Measurements from ENCODE around the gene NTRK3. TPM values are rescaled to one million over a fixed set of nuclear protein-coding genes. Genes with fewer than 3 reads are reported as not detected.
A peak's percentile ranks its signal among the peaks of the same experiment; 100 is the strongest.

NTRK3 gene
- total RNA-seq, 4 donors from 2014 or later = 5.3 to 11.7 (median 6.3) TPM

DNA sequence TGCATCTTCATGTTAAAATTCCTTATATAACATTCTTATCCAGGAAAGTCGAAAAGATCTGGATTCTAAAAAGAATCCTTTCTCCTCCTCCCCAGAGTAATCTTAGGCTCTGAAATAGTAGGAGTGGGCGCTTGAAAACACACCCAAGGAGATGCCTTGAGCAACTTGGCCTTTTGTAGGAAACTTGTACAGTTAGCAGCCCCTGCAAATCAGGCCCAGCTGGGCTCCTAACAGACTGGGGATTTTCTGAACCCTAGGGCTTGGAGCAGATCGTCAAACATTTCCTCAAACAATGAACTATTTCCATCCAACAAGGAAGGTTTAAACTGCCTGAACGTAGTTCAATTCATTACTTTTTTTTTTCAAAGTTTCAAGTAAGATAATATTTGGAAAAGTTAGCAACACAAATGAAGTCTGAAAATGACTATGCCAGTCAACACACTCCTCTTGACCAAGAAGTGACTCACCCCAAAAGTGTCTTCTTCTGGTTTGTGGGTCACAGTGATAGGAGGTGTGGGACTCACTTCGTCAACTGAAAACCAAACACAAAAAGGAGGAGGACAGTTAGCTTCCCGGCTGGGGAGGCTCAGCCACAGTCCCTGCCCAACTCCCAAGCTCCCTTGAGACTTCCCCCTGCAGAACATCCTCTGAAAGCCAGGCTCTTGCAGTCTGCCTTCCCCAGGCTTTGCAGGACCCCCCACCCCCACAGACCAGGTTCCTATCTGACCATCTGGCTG, 129.7 kb downstream of the NTRK3 start:
- TF ChIP-seq POLR2AphosphoS5 (IDR thresholded peaks at IDR 0.05) (no peak), POLR2A (IDR thresholded peaks at IDR 0.05) (no peak), EP300 (IDR thresholded peaks at IDR 0.05) (no peak)
- TF ChIP-seq, protein P1, sequence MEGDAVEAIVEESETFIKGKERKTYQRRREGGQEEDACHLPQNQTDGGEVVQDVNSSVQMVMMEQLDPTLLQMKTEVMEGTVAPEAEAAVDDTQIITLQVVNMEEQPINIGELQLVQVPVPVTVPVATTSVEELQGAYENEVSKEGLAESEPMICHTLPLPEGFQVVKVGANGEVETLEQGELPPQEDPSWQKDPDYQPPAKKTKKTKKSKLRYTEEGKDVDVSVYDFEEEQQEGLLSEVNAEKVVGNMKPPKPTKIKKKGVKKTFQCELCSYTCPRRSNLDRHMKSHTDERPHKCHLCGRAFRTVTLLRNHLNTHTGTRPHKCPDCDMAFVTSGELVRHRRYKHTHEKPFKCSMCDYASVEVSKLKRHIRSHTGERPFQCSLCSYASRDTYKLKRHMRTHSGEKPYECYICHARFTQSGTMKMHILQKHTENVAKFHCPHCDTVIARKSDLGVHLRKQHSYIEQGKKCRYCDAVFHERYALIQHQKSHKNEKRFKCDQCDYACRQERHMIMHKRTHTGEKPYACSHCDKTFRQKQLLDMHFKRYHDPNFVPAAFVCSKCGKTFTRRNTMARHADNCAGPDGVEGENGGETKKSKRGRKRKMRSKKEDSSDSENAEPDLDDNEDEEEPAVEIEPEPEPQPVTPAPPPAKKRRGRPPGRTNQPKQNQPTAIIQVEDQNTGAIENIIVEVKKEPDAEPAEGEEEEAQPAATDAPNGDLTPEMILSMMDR (IDR thresholded peaks at IDR 0.05) = no peak
- no peak for DNase-seq (ENCODE audit: low spot score in 2 of 2)
- WGBS = 39% methylated on average over 6 of the region's 6 CpGs

DNA sequence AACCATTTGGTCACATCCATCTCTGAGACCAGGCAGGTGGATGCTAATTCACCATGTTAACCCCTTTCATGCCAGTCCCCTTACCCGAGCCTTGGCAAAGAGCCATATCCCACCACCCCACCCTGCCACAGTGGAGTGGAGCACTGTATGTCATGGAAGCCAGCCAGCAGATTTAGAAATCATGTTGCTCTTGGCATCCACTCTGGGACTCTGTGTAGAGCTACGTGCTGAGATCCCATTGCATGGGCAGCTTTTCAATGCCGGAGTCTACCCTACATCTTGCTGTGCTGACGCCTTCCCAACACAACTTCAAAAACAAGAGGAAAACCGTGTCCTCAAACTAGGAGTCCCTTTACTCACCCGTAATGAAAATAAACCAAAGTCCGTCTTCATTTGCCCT, 131.0 kb downstream of the NTRK3 start:
- no peak for DNase-seq (ENCODE audit: low spot score in 2 of 2)
- H3K9me3 ChIP-seq = no peaks in the 10 kb centered on the region
- H3K27me3 ChIP-seq = no peaks in the 10 kb centered on the region
- peaks cover 4% of the 10 kb centered on the region for H3K4me1 ChIP-seq
- no peaks in the 10 kb centered on the region for H3K36me3 ChIP-seq
- TF ChIP-seq EP300 (IDR thresholded peaks at IDR 0.05) (no peak), POLR2A (IDR thresholded peaks at IDR 0.05) (no peak), POLR2AphosphoS5 (IDR thresholded peaks at IDR 0.05) (no peak)
- TF ChIP-seq, protein P1 (IDR thresholded peaks at IDR 0.05) = no peak
- H3K27ac ChIP-seq = no peak overlapping the region
- 62% methylated on average over 7 of the region's 7 CpGs for WGBS
- H3K4me3 ChIP-seq = no peak overlapping the region

More for the DNA sequence above, 129.7 kb downstream of the NTRK3 start:
- H3K4me1 ChIP-seq = peaks cover 4% of the 10 kb centered on the region
- no peaks in the 10 kb centered on the region for H3K36me3 ChIP-seq
- H3K27me3 ChIP-seq = no peaks in the 10 kb centered on the region
- peak overlapping the region; percentile 44 for H3K27ac ChIP-seq
- H3K9me3 ChIP-seq = no peaks in the 10 kb centered on the region
- H3K4me3 ChIP-seq = no peak overlapping the region

DNA sequence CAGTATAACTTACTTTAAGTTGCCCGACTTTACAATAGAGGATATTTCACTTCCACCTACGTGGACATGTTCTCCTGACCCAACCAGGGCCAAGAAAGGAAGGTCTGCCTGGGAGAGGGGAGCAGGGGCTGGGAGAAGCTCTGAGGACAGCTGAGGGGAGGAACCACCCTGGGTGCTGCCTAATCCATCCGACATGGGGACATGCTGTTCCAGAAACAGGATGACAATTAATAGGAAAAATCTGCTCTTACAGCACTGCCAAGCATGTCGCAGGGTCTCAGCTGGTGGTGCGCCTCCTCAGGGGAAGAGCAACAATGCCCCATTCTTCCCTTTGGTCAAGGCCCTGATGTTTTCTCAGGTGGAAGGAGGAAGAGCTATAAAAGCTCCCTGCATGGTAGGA, 132.3 kb downstream of the NTRK3 start:
- H3K4me3 ChIP-seq = no peak overlapping the region
- no peak for DNase-seq (ENCODE audit: low spot score in 2 of 2)
- H3K27ac ChIP-seq = no peak overlapping the region
- peaks cover 4% of the 10 kb centered on the region for H3K4me1 ChIP-seq
- H3K9me3 ChIP-seq = no peaks in the 10 kb centered on the region
- H3K27me3 ChIP-seq = no peaks in the 10 kb centered on the region
- no peaks in the 10 kb centered on the region for H3K36me3 ChIP-seq
- 86% methylated on average over 5 of the region's 5 CpGs for WGBS
- no peak for TF ChIP-seq POLR2AphosphoS5 (IDR thresholded peaks at IDR 0.05)
- TF ChIP-seq, protein P1 (IDR thresholded peaks at IDR 0.05) = no peak

DNA sequence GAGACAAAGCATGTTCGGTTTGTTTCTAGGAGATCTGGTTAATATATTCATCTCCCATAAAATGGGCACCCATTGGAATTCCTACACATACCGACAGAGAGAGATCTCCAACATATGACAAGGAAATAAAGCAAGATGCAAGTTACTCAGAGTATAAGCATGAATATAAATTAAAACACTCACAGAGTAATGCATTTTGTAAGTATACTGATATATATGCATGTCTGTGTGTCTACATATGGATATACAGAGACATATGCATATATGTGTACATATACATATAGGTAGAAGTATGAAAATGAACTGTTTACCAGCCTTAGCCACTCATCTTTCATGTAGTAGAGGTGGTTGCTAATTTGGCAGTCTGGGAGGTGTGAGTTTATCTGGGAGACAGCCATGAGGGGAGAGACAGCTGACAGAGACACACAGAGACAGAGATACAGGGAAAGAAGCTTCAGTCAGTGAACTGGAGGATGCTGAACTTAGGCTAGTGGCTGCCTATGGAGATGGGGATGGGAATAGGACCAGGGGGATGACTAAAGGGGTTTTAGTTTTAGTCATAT, 134.5 kb downstream of the NTRK3 start:
- no peaks in the 10 kb centered on the region for H3K9me3 ChIP-seq
- H3K36me3 ChIP-seq = no peaks in the 10 kb centered on the region
- DNase-seq (ENCODE audit: low spot score in 2 of 2) = no peak
- no peak overlapping the region for H3K4me3 ChIP-seq
- H3K4me1 ChIP-seq = peaks cover 4% of the 10 kb centered on the region
- no peaks in the 10 kb centered on the region for H3K27me3 ChIP-seq
- 91% methylated on average over 2 of the region's 2 CpGs for WGBS
- no peak overlapping the region for H3K27ac ChIP-seq
- TF ChIP-seq EP300 (IDR thresholded peaks at IDR 0.05) (no peak), POLR2A (IDR thresholded peaks at IDR 0.05) (no peak), POLR2AphosphoS5 (IDR thresholded peaks at IDR 0.05) (no peak)
- TF ChIP-seq, protein P1 (IDR thresholded peaks at IDR 0.05) = no peak

DNA sequence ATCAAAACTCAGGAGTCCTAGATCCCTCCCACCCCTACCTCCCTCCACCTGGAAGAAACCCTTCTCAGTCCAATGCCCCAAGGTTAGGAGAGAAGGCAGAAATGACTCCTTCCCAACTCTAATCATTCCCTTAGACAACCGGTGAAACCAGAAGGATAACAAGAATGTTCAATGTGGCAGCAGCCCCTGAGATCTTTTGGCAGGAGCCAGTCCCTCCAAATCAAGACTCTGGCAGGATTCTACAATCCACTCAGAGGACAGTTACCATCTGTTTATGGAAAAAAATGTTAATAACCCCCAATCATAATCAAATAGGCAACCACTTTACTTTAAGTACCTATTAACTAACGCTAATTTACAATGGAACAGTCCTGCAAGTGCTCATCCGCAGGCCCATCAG, 136.5 kb downstream of the NTRK3 start:
- no peaks in the 10 kb centered on the region for H3K27me3 ChIP-seq
- TF ChIP-seq POLR2A (IDR thresholded peaks at IDR 0.05) (no peak), POLR2AphosphoS5 (IDR thresholded peaks at IDR 0.05) (no peak), EP300 (IDR thresholded peaks at IDR 0.05) (no peak)
- TF ChIP-seq, protein P1 (IDR thresholded peaks at IDR 0.05) = no peak
- no peak overlapping the region for H3K4me3 ChIP-seq
- no peak for DNase-seq (ENCODE audit: low spot score in 2 of 2)
- WGBS = 77% methylated on average over 3 of the region's 3 CpGs
- no peaks in the 10 kb centered on the region for H3K4me1 ChIP-seq
- H3K27ac ChIP-seq = no peak overlapping the region
- no peaks in the 10 kb centered on the region for H3K36me3 ChIP-seq
- no peaks in the 10 kb centered on the region for H3K9me3 ChIP-seq

Measured in suprapubic skin (tissue), 4 donors.